Heart left ventricle (tissue), 16 donors: ENCODE results near the gene TNFAIP8L3. TPM values are rescaled to one million over a fixed set of nuclear protein-coding genes. Genes with fewer than 3 reads are reported as not detected.

Experiments
- ATAC-seq, 4 donors: fragments of 200-7000 bp; cut with Tn5 transposase; one replicate each; pipeline ENCODE4 v1.9.1; 2020 to 2022; ENCODE audit warnings: moderate library complexity in 4 of 4, mild to moderate bottlenecking in 3 of 4, moderate number of reproducible peaks in 1 of 4
- DNase-seq, 5 donors: peaks; one replicate each; pipeline ENCODE4 v3.0.0-alpha.2; 2020
- H3K27ac ChIP-seq, 12 donors: fragments of 200-600 bp; sonication (generic) in 4 of 12; one replicate each; pipeline versions ENCODE4 v1.5.0 to v1.8.0; 2016 to 2022; ENCODE audit warnings: mild to moderate bottlenecking in 2 of 12
- H3K27me3 ChIP-seq, 9 donors: fragments of 200-600 bp; sonication (generic) in 2 of 9; one replicate each; pipeline versions ENCODE4 v1.5.1 to v1.8.0; 2016 to 2022; ENCODE audit warnings: mild to moderate bottlenecking in 3 of 9
- H3K36me3 ChIP-seq, 9 donors: fragments of 200-600 bp; sonication (generic) in 2 of 9; one replicate each; pipeline versions ENCODE4 v1.5.0 to v1.8.0; 2018 to 2022; ENCODE audit warnings: mild to moderate bottlenecking in 2 of 9
- H3K4me1 ChIP-seq, 12 donors: fragments of 200-600 bp; sonication (generic) in 4 of 12; one replicate each; pipeline versions ENCODE4 v1.5.0 to v1.8.0; 2016 to 2022; ENCODE audit warnings: mild to moderate bottlenecking in 3 of 12
- H3K4me3 ChIP-seq, 12 donors: fragments of 200-600 bp; sonication (generic) in 4 of 12; one replicate each; pipeline versions ENCODE4 v1.5.0 to v1.8.0; 2017 to 2022; ENCODE audit warnings: mild to moderate bottlenecking in 9 of 12, moderate library complexity in 4 of 12
- H3K9me3 ChIP-seq, 12 donors: fragments of 200-600 bp; sonication (generic) in 4 of 12; one replicate each; pipeline versions ENCODE4 v1.5.0 to v1.8.0; 2016 to 2022; ENCODE audit warnings: mild to moderate bottlenecking in 1 of 12
- CTCF ChIP-seq, 12 donors: fragments of 200-600 bp; sonication (generic) in 4 of 12; IDR thresholded peaks; one replicate each; pipeline versions ENCODE4 v1.5.0 to v1.8.0; 2018 to 2022; ENCODE audit warnings: antibody characterized with exemption in 12 of 12, mild to moderate bottlenecking in 5 of 12
- POLR2A ChIP-seq, 2 donors: fragments of 450-650 bp; IDR thresholded peaks; one replicate each; pipeline ENCODE4 v1.6.1; 2017; ENCODE audit warnings: antibody characterized with exemption in 2 of 2, mild to moderate bottlenecking in 2 of 2, moderate library complexity in 2 of 2
- WGBS, 4 donors: extraction: QIAGEN DNeasy Blood & Tissue Kit in 2 of 4; methylation state at CpG; one replicate each; pipeline versions ENCODE4 v1.1.5 to v1.1.7; 2013 to 2018; 5-methylcytosine and 5-hydroxymethylcytosine counted together
- intact Hi-C, 10 donors: fragments of 100-400 bp; cut with DNase I; formaldehyde crosslinking; loops; one replicate each; pipeline versions ENCODE4 v1.11.1 to v1.14.2; 2022
- polyA plus RNA-seq, 2 donors: library from polyadenylated mRNA; stranded (reverse); fragments of 200-250 nt; gene quantifications; one replicate each; pipeline ENCODE4 v1.2.3, GENCODE V29; 2013
- total RNA-seq, 9 donors: library from RNA; depleted of rRNA in 2 of 9; stranded (reverse); fragments of >200 nt in 2 of 9; fragmentation: NEBNext Ultra II Directional in 3 of 9; extraction: Animal tissue kit (Norgen Biotek cat#: 25700) in 3 of 9; gene quantifications; one replicate each; pipeline versions ENCODE4 v1.1.0 to v1.2.4, GENCODE V29; 2016 to 2023
- donor health status: ischemic (EF 13 %, LVEDD 7.1; RV severe dilation, severe dysfunction).
- donor health status: healthy with polysubstance abuse.
- donor health status: DM: no; HTN: yes; CAD: no.
- donor health status: DM: no; HTN: no; CAD: no.
- donor health status: ischemic (EF 25% LVEDD 6.9; RV normal size, moderate dysfunction).
- donor health status: ischemic (EF 25% LVEDD 5.7; RV mildly dilated, moderate dysfunction).
- donor health status: healthy.
- donor health status: DM: yes; HTN: yes; CAD: no.
- donor health status: ischemic (EF 35%, LVEDD 5.7; RV mildly dilated, moderate dysfunction).
- donor health status: nonischemic (EF 11% LVEDD 7.7; RV severe dilation, severe dysfunction).
- donor health status: DM: yes; HTN: yes; CAD: no.
- donor health status: PGD.
- donor health status: ischemic (EF 29% LVEDD 5.4; RV normal size, mild dysfunction).
- donor health status: nonischemic (EF 23%, LVEDD 6.1; RV moderate dilation, normal function).

The TNFAIP8L3 gene
- total and polyA plus RNA-seq, 11 donors, result 1.3 to 28.0 (median 3.1) TPM

- H3K9me3 ChIP-seq, result no peaks in the 10 kb centered on the region
- DNase-seq (peak in 3 of 5 donors; percentile 16 to 57 (median 30)), ATAC-seq (peak in 1 of 4 donors; percentile 42)
- H3K4me3 ChIP-seq, result no peak overlapping the region
- TF ChIP-seq CTCF (IDR thresholded peaks at IDR 0.05), result no peak
- TF ChIP-seq POLR2A (IDR thresholded peaks at IDR 0.05), result no peak
- peaks cover 1 to 31% (median 16%) of the 10 kb centered on the region in 12 donors for H3K4me1 ChIP-seq
- 50 to 65% (median 56%) methylated on average over 3 of the region's 3 CpGs for WGBS, 4 donors
- no peaks in the 10 kb centered on the region for H3K27me3 ChIP-seq
- no peak overlapping the region for H3K27ac ChIP-seq
- intact Hi-C loops, result no loop called here
- H3K36me3 ChIP-seq, result no peaks in the 10 kb centered on the region
Measured at GRCh38 chr15:51046799-51047449, 47.8 kb downstream of the TNFAIP8L3 start.

- Histone ChIP-seq H3K4me3 (no peak overlapping the region), H3K36me3 (no peaks in the 10 kb centered on the region), H3K27me3 (no peaks in the 10 kb centered on the region), H3K27ac (no peak overlapping the region), H3K9me3 (no peaks in the 10 kb centered on the region), H3K4me1 (peaks cover 0 to 25% (median 9%) of the 10 kb centered on the region in 12 donors)
- TF ChIP-seq CTCF (IDR thresholded peaks at IDR 0.05), result no peak
- no peak for TF ChIP-seq POLR2A (IDR thresholded peaks at IDR 0.05)
- WGBS, 4 donors, result 91 to 97% (median 94%) methylated on average over 2 of the region's 2 CpGs
- ATAC-seq (no peak), DNase-seq (no peak)
- intact Hi-C loops, result no loop called here
Measured at GRCh38 chr15:51046016-51046415, 48.7 kb downstream of the TNFAIP8L3 start.

GRCh38 chr15:51044037-51044727 lies 50.5 kb downstream of the TNFAIP8L3 start:
- no peak for ATAC-seq
- H3K27ac ChIP-seq, result no peak overlapping the region

More at GRCh38 chr15:51044037-51044727, 50.5 kb downstream of the TNFAIP8L3 start:
- 64 to 73% (median 68%) methylated on average over 4 of the region's 4 CpGs for WGBS, 4 donors
- no peak overlapping the region for H3K4me3 ChIP-seq
- no peaks in the 10 kb centered on the region for H3K36me3 ChIP-seq
- DNase-seq, result no peak
- intact Hi-C loops, result no loop called here
- TF ChIP-seq POLR2A (IDR thresholded peaks at IDR 0.05) (no peak), CTCF (IDR thresholded peaks at IDR 0.05) (no peak)
- no peaks in the 10 kb centered on the region for H3K9me3 ChIP-seq
- H3K27me3 ChIP-seq, result no peaks in the 10 kb centered on the region
- peaks cover 0 to 23% (median 8%) of the 10 kb centered on the region in 12 donors for H3K4me1 ChIP-seq
